Activated naive CD8-positive, alpha-beta T cell treated with anti-CD3 and anti-CD28 coated beads, Interleukin-2, amount 10 ng/mL, durations not matched to agents 7 days and 5 days (primary cell): ENCODE data around the gene GALNT10. TPM values are rescaled to one million over a fixed set of nuclear protein-coding genes. Genes with fewer than 3 reads are reported as not detected.
A peak's percentile ranks its signal among the peaks of the same experiment; 100 is the strongest.

ENCODE experiments used
- ATAC-seq: fragments of 150-1000 bp; cut with Tn5 transposase; one replicate; pipeline ENCODE4 v1.10.0; 2021; ENCODE audit warnings: low read depth, moderate library complexity
- POLR2A ChIA-PET: fragments of 350-600 bp; sonication (Branson Sonifier 250); formaldehyde crosslinking; loops from one replicate; lab custom pipeline; 2021; ENCODE audit warnings: antibody characterized with exemption; lab: Charles Lee
- DNase-seq: peaks from one replicate; pipeline ENCODE4 v3.0.0; 2021
- H3K27ac Mint-ChIP-seq: one replicate; pipeline ENCODE4 v1.8.0; 2022; ENCODE audit warnings: mild to moderate bottlenecking, mixed read lengths
- H3K27me3 Mint-ChIP-seq: one replicate; pipeline ENCODE4 v1.8.0; 2022; ENCODE audit warnings: mild to moderate bottlenecking, moderate library complexity, mixed read lengths
- H3K36me3 Mint-ChIP-seq: one replicate; pipeline ENCODE4 v1.8.0; 2021; ENCODE audit warnings: mild to moderate bottlenecking, mixed read lengths
- H3K4me1 Mint-ChIP-seq: one replicate; pipeline ENCODE4 v1.8.0; 2021; ENCODE audit warnings: mixed read lengths
- H3K4me3 Mint-ChIP-seq: one replicate; pipeline ENCODE4 v1.8.0; 2022; ENCODE audit warnings: mild to moderate bottlenecking, moderate library complexity, mixed read lengths
- H3K9me3 Mint-ChIP-seq: one replicate; pipeline ENCODE4 v1.8.0; 2021; ENCODE audit warnings: mixed read lengths
- total RNA-seq, 2 experiments: library from RNA; stranded (reverse); gene quantifications; one replicate each; pipeline ENCODE4 v1.2.3, GENCODE V29; 2021

GALNT10 gene
- total RNA-seq, 2 experiments from 2014 or later = 34.6 to 36.0 TPM

GRCh38 chr5:154291917-154292316, 101.4 kb downstream of the GALNT10 start:
- POLR2A ChIA-PET = no interaction called here
- DNase-seq = no peak
- H3K36me3 Mint-ChIP-seq = peaks cover 8% of the 10 kb centered on the region
- no peaks in the 10 kb centered on the region for H3K9me3 Mint-ChIP-seq
- peaks cover 10% of the 10 kb centered on the region for H3K4me1 Mint-ChIP-seq
- ATAC-seq = no peak
- H3K4me3 Mint-ChIP-seq = no peak overlapping the region
- H3K27me3 Mint-ChIP-seq = no peaks in the 10 kb centered on the region
- H3K27ac Mint-ChIP-seq = no peak overlapping the region

- no peak overlapping the region for H3K27ac Mint-ChIP-seq
- H3K36me3 Mint-ChIP-seq = peaks cover 10% of the 10 kb centered on the region
- H3K27me3 Mint-ChIP-seq = no peaks in the 10 kb centered on the region
- H3K9me3 Mint-ChIP-seq = no peaks in the 10 kb centered on the region
- ATAC-seq = no peak
- DNase-seq = no peak
- no peak overlapping the region for H3K4me3 Mint-ChIP-seq
- H3K4me1 Mint-ChIP-seq = peaks cover 10% of the 10 kb centered on the region
- POLR2A ChIA-PET = no interaction called here
Measured at GRCh38 chr5:154293219-154293618, 102.7 kb downstream of the GALNT10 start.

DNA sequence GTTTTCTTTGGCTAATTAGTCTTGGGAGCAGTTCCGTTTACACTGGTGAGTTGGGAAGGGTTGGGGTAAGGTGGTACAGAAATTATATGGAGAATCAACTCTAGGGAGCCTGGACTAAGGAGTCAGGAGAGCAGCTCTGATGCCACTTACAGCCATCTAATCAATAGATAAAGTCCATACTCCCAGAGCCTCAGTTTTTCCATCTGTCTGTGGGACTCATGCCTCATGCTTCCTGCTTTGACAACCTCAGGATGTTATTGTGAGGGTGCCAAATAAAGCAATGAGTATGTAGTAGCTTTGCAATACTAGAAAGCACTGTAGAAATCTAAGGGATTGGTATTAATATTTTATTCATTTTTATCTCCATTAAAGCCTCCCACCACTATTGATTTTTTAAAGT, 105.0 kb downstream of the GALNT10 start:
- ATAC-seq = no peak
- peaks cover 12% of the 10 kb centered on the region for H3K4me1 Mint-ChIP-seq
- no peak overlapping the region for H3K27ac Mint-ChIP-seq
- H3K27me3 Mint-ChIP-seq = no peaks in the 10 kb centered on the region
- H3K36me3 Mint-ChIP-seq = peaks cover 12% of the 10 kb centered on the region
- no peak for DNase-seq
- H3K4me3 Mint-ChIP-seq = no peak overlapping the region
- no peaks in the 10 kb centered on the region for H3K9me3 Mint-ChIP-seq
- POLR2A ChIA-PET = no interaction called here

- DNase-seq (no peak), ATAC-seq (no peak)
- H3K9me3 Mint-ChIP-seq = no peaks in the 10 kb centered on the region
- no peak overlapping the region for H3K27ac Mint-ChIP-seq
- peaks cover 18% of the 10 kb centered on the region for H3K36me3 Mint-ChIP-seq
- H3K27me3 Mint-ChIP-seq = no peaks in the 10 kb centered on the region
- H3K4me1 Mint-ChIP-seq = peaks cover 9% of the 10 kb centered on the region
- H3K4me3 Mint-ChIP-seq = no peak overlapping the region
- POLR2A ChIA-PET = no interaction called here
Measured at GRCh38 chr5:154296525-154297159, 106.1 kb downstream of the GALNT10 start.

- ATAC-seq (no peak), DNase-seq (no peak)
- Mint-ChIP-seq H3K9me3 (peaks cover 4% of the 10 kb centered on the region), H3K27me3 (no peaks in the 10 kb centered on the region), H3K36me3 (peaks cover 25% of the 10 kb centered on the region), H3K27ac (no peak overlapping the region), H3K4me3 (no peak overlapping the region), H3K4me1 (peaks cover 3% of the 10 kb centered on the region)
- POLR2A ChIA-PET = no interaction called here
Measured at GRCh38 chr5:154298065-154298464, 107.5 kb downstream of the GALNT10 start.

- POLR2A ChIA-PET = no interaction called here
- Mint-ChIP-seq H3K9me3 (peaks cover 7% of the 10 kb centered on the region), H3K4me3 (no peak overlapping the region), H3K36me3 (peaks cover 41% of the 10 kb centered on the region), H3K27me3 (no peaks in the 10 kb centered on the region), H3K27ac (no peak overlapping the region), H3K4me1 (peaks cover 3% of the 10 kb centered on the region)
- no peak for DNase-seq
- ATAC-seq = no peak
Measured at GRCh38 chr5:154300207-154300883, 109.8 kb downstream of the GALNT10 start.

- Mint-ChIP-seq H3K27me3 (no peaks in the 10 kb centered on the region), H3K27ac (no peak overlapping the region), H3K4me1 (peaks cover 3% of the 10 kb centered on the region), H3K4me3 (no peak overlapping the region), H3K36me3 (peaks cover 44% of the 10 kb centered on the region), H3K9me3 (peaks cover 7% of the 10 kb centered on the region)
- ATAC-seq (no peak), DNase-seq (no peak)
- POLR2A ChIA-PET = no interaction called here
Measured at GRCh38 chr5:154301726-154302125, 111.2 kb downstream of the GALNT10 start.

DNA sequence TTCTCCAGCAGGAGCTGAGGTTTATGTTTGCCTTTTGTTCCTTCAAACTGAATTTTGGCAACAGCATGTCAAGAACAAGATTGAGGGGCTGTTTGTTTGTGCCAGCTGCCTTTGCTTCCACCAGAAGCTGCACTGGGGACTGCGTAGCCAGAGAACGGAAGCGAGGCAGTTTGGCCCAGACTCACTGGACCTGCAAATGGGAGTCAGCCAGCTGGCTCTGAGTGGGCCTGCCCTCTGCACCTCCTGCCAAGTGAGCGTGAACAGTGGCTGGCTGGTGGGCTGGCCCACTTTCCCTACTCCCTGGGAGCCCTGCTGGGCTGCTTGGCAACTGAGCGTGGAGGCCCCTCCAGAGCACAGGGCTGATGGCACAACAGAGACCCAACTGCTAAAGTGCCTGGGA, 111.6 kb downstream of the GALNT10 start:
- H3K36me3 Mint-ChIP-seq = peaks cover 46% of the 10 kb centered on the region
- H3K9me3 Mint-ChIP-seq = peaks cover 7% of the 10 kb centered on the region
- no peak overlapping the region for H3K27ac Mint-ChIP-seq
- ATAC-seq (no peak), DNase-seq (no peak)
- no peaks in the 10 kb centered on the region for H3K27me3 Mint-ChIP-seq
- POLR2A ChIA-PET = no interaction called here
- peaks cover 3% of the 10 kb centered on the region for H3K4me1 Mint-ChIP-seq
- no peak overlapping the region for H3K4me3 Mint-ChIP-seq

DNA sequence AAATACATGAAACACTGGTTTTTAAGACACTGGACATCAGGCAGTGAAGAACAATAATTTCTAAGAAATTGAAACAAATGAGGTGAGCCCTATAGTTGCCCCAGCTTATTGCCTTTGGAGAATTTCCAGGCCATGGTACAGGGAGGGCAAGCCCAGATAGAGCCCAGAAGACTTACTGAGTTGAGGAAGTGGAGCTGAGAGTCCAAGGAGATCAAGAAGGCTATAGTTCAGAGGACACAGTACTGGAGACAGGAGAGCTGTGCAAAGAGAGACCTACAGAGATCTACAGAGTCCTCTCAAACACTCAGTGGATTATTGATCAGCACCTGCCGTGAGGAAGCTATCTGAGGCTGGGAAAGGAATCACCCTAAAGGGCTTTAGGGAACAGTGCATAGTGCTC, 112.6 kb downstream of the GALNT10 start:
- Mint-ChIP-seq H3K4me1 (peaks cover 3% of the 10 kb centered on the region), H3K27me3 (no peaks in the 10 kb centered on the region), H3K36me3 (peaks cover 44% of the 10 kb centered on the region), H3K27ac (no peak overlapping the region), H3K4me3 (no peak overlapping the region), H3K9me3 (peaks cover 7% of the 10 kb centered on the region)
- no peak for DNase-seq
- ATAC-seq = no peak
- POLR2A ChIA-PET = no interaction called here

- Mint-ChIP-seq H3K36me3 (peaks cover 24% of the 10 kb centered on the region), H3K4me3 (no peak overlapping the region), H3K27me3 (no peaks in the 10 kb centered on the region), H3K9me3 (peaks cover 3% of the 10 kb centered on the region), H3K27ac (no peak overlapping the region), H3K4me1 (peaks cover 11% of the 10 kb centered on the region)
- ATAC-seq (no peak), DNase-seq (no peak)
- POLR2A ChIA-PET = no interaction called here
Measured at GRCh38 chr5:154308443-154309370, 118.2 kb downstream of the GALNT10 start.

DNA sequence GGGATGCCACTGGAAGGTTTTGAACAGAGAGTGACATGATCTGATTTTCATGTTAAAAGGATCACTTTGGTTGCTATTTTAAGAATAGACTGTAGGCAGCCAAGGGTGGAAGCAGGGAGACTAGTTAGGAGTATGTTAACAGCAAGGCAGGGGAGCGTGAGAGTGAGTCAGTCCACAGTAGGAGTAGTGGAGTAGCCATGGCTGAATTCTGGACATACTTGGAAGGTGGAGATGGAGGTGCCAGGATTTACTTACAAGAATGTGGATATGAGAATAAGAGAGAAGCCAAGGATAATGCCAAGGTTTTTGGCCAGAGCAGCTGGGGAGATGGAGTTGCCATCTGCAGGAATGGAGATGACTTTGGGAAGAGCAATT, 118.8 kb downstream of the GALNT10 start:
- POLR2A ChIA-PET = no interaction called here
- DNase-seq = no peak
- Mint-ChIP-seq H3K4me3 (no peak overlapping the region), H3K36me3 (peaks cover 18% of the 10 kb centered on the region), H3K4me1 (peaks cover 11% of the 10 kb centered on the region), H3K9me3 (no peaks in the 10 kb centered on the region), H3K27me3 (no peaks in the 10 kb centered on the region), H3K27ac (no peak overlapping the region)
- no peak for ATAC-seq

GRCh38 chr5:154309805-154310204, 119.3 kb downstream of the GALNT10 start:
- peak; percentile 33 for ATAC-seq
- H3K4me1 Mint-ChIP-seq = peaks cover 11% of the 10 kb centered on the region
- H3K27ac Mint-ChIP-seq = no peak overlapping the region
- H3K9me3 Mint-ChIP-seq = no peaks in the 10 kb centered on the region
- H3K36me3 Mint-ChIP-seq = peaks cover 15% of the 10 kb centered on the region
- no peak for DNase-seq
- no peaks in the 10 kb centered on the region for H3K27me3 Mint-ChIP-seq
- H3K4me3 Mint-ChIP-seq = no peak overlapping the region
- POLR2A ChIA-PET = no interaction called here

DNA sequence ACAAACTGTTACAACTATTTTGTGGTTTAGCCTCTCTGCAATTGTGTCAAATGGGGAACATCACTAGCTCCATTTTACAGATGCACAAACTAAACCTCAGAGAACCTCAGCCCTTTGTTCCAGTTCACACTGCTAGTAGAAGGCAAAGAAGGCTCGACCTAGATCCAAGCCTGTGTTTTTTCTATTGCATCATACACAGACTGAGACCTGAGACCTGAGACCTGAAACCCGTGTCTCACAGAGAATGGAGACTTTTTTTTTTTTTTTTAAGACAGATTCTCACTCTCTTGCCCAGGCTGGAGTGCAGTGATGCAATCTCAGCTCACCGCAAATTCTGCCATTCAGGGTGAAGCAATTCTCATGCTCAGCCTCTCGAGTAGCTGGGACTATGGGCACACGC, 120.8 kb downstream of the GALNT10 start:
- POLR2A ChIA-PET = no interaction called here
- DNase-seq (no peak), ATAC-seq (no peak)
- H3K4me1 Mint-ChIP-seq = peaks cover 11% of the 10 kb centered on the region
- H3K9me3 Mint-ChIP-seq = no peaks in the 10 kb centered on the region
- no peak overlapping the region for H3K27ac Mint-ChIP-seq
- H3K36me3 Mint-ChIP-seq = peaks cover 16% of the 10 kb centered on the region
- H3K4me3 Mint-ChIP-seq = no peak overlapping the region
- H3K27me3 Mint-ChIP-seq = no peaks in the 10 kb centered on the region
